Activated naive CD8-positive, alpha-beta T cell treated with anti-CD3 and anti-CD28 coated beads, Interleukin-2, amount 10 ng/mL, durations not matched to agents 7 days and 5 days (primary cell): ENCODE data around the gene KNSTRN. TPM values are rescaled to one million over a fixed set of nuclear protein-coding genes. Genes with fewer than 3 reads are reported as not detected.

Source experiments
- ATAC-seq: fragments of 150-1000 bp; cut with Tn5 transposase; one replicate; pipeline ENCODE4 v1.10.0; 2021; ENCODE audit warnings: low read depth, moderate library complexity
- POLR2A ChIA-PET: fragments of 350-600 bp; sonication (Branson Sonifier 250); formaldehyde crosslinking; loops from one replicate; lab custom pipeline; 2021; ENCODE audit warnings: antibody characterized with exemption; lab: Charles Lee
- DNase-seq: peaks from one replicate; pipeline ENCODE4 v3.0.0; 2021
- H3K27ac Mint-ChIP-seq: one replicate; pipeline ENCODE4 v1.8.0; 2022; ENCODE audit warnings: mild to moderate bottlenecking, mixed read lengths
- H3K27me3 Mint-ChIP-seq: one replicate; pipeline ENCODE4 v1.8.0; 2022; ENCODE audit warnings: mild to moderate bottlenecking, moderate library complexity, mixed read lengths
- H3K36me3 Mint-ChIP-seq: one replicate; pipeline ENCODE4 v1.8.0; 2021; ENCODE audit warnings: mild to moderate bottlenecking, mixed read lengths
- H3K4me1 Mint-ChIP-seq: one replicate; pipeline ENCODE4 v1.8.0; 2021; ENCODE audit warnings: mixed read lengths
- H3K4me3 Mint-ChIP-seq: one replicate; pipeline ENCODE4 v1.8.0; 2022; ENCODE audit warnings: mild to moderate bottlenecking, moderate library complexity, mixed read lengths
- H3K9me3 Mint-ChIP-seq: one replicate; pipeline ENCODE4 v1.8.0; 2021; ENCODE audit warnings: mixed read lengths
- total RNA-seq, 2 experiments: library from RNA; stranded (reverse); gene quantifications; one replicate each; pipeline ENCODE4 v1.2.3, GENCODE V29; 2021

KNSTRN gene
- total RNA-seq, 2 experiments from 2014 or later = 47.0 to 49.5 TPM

GRCh38 chr15:40379374-40379773, 3.1 kb upstream of the KNSTRN start:
- ATAC-seq (no peak), DNase-seq (no peak)
- H3K4me1 Mint-ChIP-seq = peaks cover 16% of the 10 kb centered on the region
- no peaks in the 10 kb centered on the region for H3K9me3 Mint-ChIP-seq
- H3K27ac Mint-ChIP-seq = no peak overlapping the region
- peaks cover 8% of the 10 kb centered on the region for H3K27me3 Mint-ChIP-seq
- H3K36me3 Mint-ChIP-seq = peaks cover 10% of the 10 kb centered on the region
- no peak overlapping the region for H3K4me3 Mint-ChIP-seq
- POLR2A ChIA-PET = no interaction called here

- Mint-ChIP-seq H3K36me3 (peaks cover 15% of the 10 kb centered on the region), H3K27ac (no peak overlapping the region), H3K4me1 (peaks cover 20% of the 10 kb centered on the region), H3K9me3 (no peaks in the 10 kb centered on the region), H3K27me3 (peaks cover 8% of the 10 kb centered on the region), H3K4me3 (no peak overlapping the region)
- no peak for ATAC-seq
- no peak for DNase-seq
- POLR2A ChIA-PET = no interaction called here
These were observed 2.7 kb upstream of the KNSTRN start for GRCh38 chr15:40379853-40380252.

GRCh38 chr15:40380636-40381035, 1.9 kb upstream of the KNSTRN start:
- peaks cover 21% of the 10 kb centered on the region for H3K36me3 Mint-ChIP-seq
- no peak overlapping the region for H3K4me3 Mint-ChIP-seq
- DNase-seq (no peak), ATAC-seq (no peak)
- POLR2A ChIA-PET = no interaction called here
- no peak overlapping the region for H3K27ac Mint-ChIP-seq
- H3K4me1 Mint-ChIP-seq = peaks cover 25% of the 10 kb centered on the region
- H3K27me3 Mint-ChIP-seq = peaks cover 8% of the 10 kb centered on the region
- no peaks in the 10 kb centered on the region for H3K9me3 Mint-ChIP-seq

- no peaks in the 10 kb centered on the region for H3K9me3 Mint-ChIP-seq
- H3K4me1 Mint-ChIP-seq = peaks cover 23% of the 10 kb centered on the region
- POLR2A ChIA-PET = interaction anchor here (1.0 to 3.3 kb wide), 5 partner anchors 10 to 37 kb away, joined by 3 to 31 read pairs (median 4); partner anchors contain the start of genes DISP2 and IVD
- H3K27me3 Mint-ChIP-seq = peaks cover 8% of the 10 kb centered on the region
- ATAC-seq (no peak), DNase-seq (no peak)
- no peak overlapping the region for H3K27ac Mint-ChIP-seq
- no peak overlapping the region for H3K4me3 Mint-ChIP-seq
- peaks cover 27% of the 10 kb centered on the region for H3K36me3 Mint-ChIP-seq
These were observed 547 bp upstream of the KNSTRN start for GRCh38 chr15:40381818-40382529.

GRCh38 chr15:40386480-40386879, 4.0 kb downstream of the KNSTRN start:
- H3K4me3 Mint-ChIP-seq = no peak overlapping the region
- peaks cover 25% of the 10 kb centered on the region for H3K4me1 Mint-ChIP-seq
- POLR2A ChIA-PET = interaction anchor here (1.7 kb wide), 1 partner anchor 19 kb away, joined by 6 read pairs; the partner anchor contains the start of gene IVD
- H3K27ac Mint-ChIP-seq = no peak overlapping the region
- H3K9me3 Mint-ChIP-seq = no peaks in the 10 kb centered on the region
- ATAC-seq = no peak
- no peak for DNase-seq
- peaks cover 59% of the 10 kb centered on the region for H3K36me3 Mint-ChIP-seq
- H3K27me3 Mint-ChIP-seq = no peaks in the 10 kb centered on the region

- no peak for ATAC-seq
- H3K27me3 Mint-ChIP-seq = no peaks in the 10 kb centered on the region
- DNase-seq = no peak
- no peak overlapping the region for H3K27ac Mint-ChIP-seq
- H3K36me3 Mint-ChIP-seq = peaks cover 68% of the 10 kb centered on the region
- no peaks in the 10 kb centered on the region for H3K9me3 Mint-ChIP-seq
- H3K4me1 Mint-ChIP-seq = peaks cover 13% of the 10 kb centered on the region
- no peak overlapping the region for H3K4me3 Mint-ChIP-seq
- POLR2A ChIA-PET = interaction anchor here (1.4 kb wide), 1 partner anchor 9 kb away, joined by 6 read pairs; no protein-coding TSS in a partner anchor
These were observed 6.7 kb downstream of the KNSTRN start for GRCh38 chr15:40388941-40389823.

GRCh38 chr15:40389824-40390595, 7.5 kb downstream of the KNSTRN start:
- peaks cover 62% of the 10 kb centered on the region for H3K36me3 Mint-ChIP-seq
- H3K27ac Mint-ChIP-seq = no peak overlapping the region
- POLR2A ChIA-PET = interaction anchor here (1.4 kb wide), 1 partner anchor 8 kb away, joined by 6 read pairs; no protein-coding TSS in a partner anchor

GRCh38 chr15:40392986-40393948, 10.7 kb downstream of the KNSTRN start:
- Mint-ChIP-seq H3K4me3 (no peak overlapping the region), H3K36me3 (peaks cover 47% of the 10 kb centered on the region), H3K4me1 (peaks cover 11% of the 10 kb centered on the region), H3K9me3 (no peaks in the 10 kb centered on the region), H3K27ac (no peak overlapping the region), H3K27me3 (no peaks in the 10 kb centered on the region)
- no peak for ATAC-seq
- POLR2A ChIA-PET = interaction anchor here (1.0 kb wide), 1 partner anchor 11 kb away, joined by 4 read pairs; the partner anchor contains the start of gene KNSTRN
- no peak for DNase-seq

More at GRCh38 chr15:40389824-40390595, 7.5 kb downstream of the KNSTRN start:
- ATAC-seq (no peak), DNase-seq (no peak)
- Mint-ChIP-seq H3K4me3 (no peak overlapping the region), H3K27me3 (no peaks in the 10 kb centered on the region), H3K4me1 (peaks cover 6% of the 10 kb centered on the region), H3K9me3 (no peaks in the 10 kb centered on the region)

- H3K4me1 Mint-ChIP-seq = peaks cover 23% of the 10 kb centered on the region
- peak overlapping the region; percentile 78 for H3K4me3 Mint-ChIP-seq
- DNase-seq = no peak
- H3K27me3 Mint-ChIP-seq = no peaks in the 10 kb centered on the region
- peaks cover 21% of the 10 kb centered on the region for H3K36me3 Mint-ChIP-seq
- no peak for ATAC-seq
- no peaks in the 10 kb centered on the region for H3K9me3 Mint-ChIP-seq
- POLR2A ChIA-PET = interaction anchor here (0.7 to 2.2 kb wide), 7 partner anchors 8 to 464 kb away, joined by 3 to 15 read pairs (median 7); partner anchors contain the start of genes EIF2AK4, IVD and KNSTRN
- peak overlapping the region; percentile 83 for H3K27ac Mint-ChIP-seq
These were observed 15.3 kb downstream of the KNSTRN start for GRCh38 chr15:40397688-40398412.

- Mint-ChIP-seq H3K27me3 (no peaks in the 10 kb centered on the region), H3K4me1 (peaks cover 23% of the 10 kb centered on the region), H3K9me3 (no peaks in the 10 kb centered on the region), H3K36me3 (peaks cover 18% of the 10 kb centered on the region), H3K27ac (peak overlapping the region; percentile 83), H3K4me3 (peak overlapping the region; percentile 78)
- DNase-seq (no peak), ATAC-seq (peak; percentile 87)
- POLR2A ChIA-PET = interaction anchor here (0.7 to 2.2 kb wide), 6 partner anchors 9 to 71 kb away, joined by 3 to 15 read pairs (median 6); partner anchors contain the start of gene KNSTRN
These were observed 15.9 kb downstream of the KNSTRN start for GRCh38 chr15:40398413-40398873.

- H3K4me3 Mint-ChIP-seq = no peak overlapping the region
- POLR2A ChIA-PET = interaction anchor here (0.6 to 1.8 kb wide), 6 partner anchors 8 to 727 kb away, joined by 3 to 8 read pairs (median 3); no protein-coding TSS in a partner anchor
- peaks cover 12% of the 10 kb centered on the region for H3K36me3 Mint-ChIP-seq
- ATAC-seq (no peak), DNase-seq (no peak)
- peaks cover 25% of the 10 kb centered on the region for H3K4me1 Mint-ChIP-seq
- H3K27me3 Mint-ChIP-seq = no peaks in the 10 kb centered on the region
- peak overlapping the region; percentile 23 for H3K27ac Mint-ChIP-seq
- H3K9me3 Mint-ChIP-seq = no peaks in the 10 kb centered on the region
These were observed 16.8 kb downstream of the KNSTRN start for GRCh38 chr15:40399370-40399769.
